Endometrial microvascular endothelial cells (primary cell): ENCODE data around the gene PRDX2. TPM values are rescaled to one million over a fixed set of nuclear protein-coding genes. Genes with fewer than 3 reads are reported as not detected.

Experiments used
- in situ Hi-C: cut with HindIII; loops from 2 replicates; pipeline ENCODE4 v1.10.0; 2017; ENCODE audit warnings: low sequenced_read_pairs, low pct_unique_long_range_greater_than_20kb; ENCODE audit errors: inconsistent ontology term
- total RNA-seq: library from RNA; depleted of rRNA; stranded (reverse); fragments of >200 nt; gene quantifications from one replicate; pipeline ENCODE4 v1.2.3, GENCODE V29; 2015; ENCODE audit errors: inconsistent ontology term

The PRDX2 gene
- total RNA-seq, 1 donor from 2014 or later, result 259 TPM

DNA sequence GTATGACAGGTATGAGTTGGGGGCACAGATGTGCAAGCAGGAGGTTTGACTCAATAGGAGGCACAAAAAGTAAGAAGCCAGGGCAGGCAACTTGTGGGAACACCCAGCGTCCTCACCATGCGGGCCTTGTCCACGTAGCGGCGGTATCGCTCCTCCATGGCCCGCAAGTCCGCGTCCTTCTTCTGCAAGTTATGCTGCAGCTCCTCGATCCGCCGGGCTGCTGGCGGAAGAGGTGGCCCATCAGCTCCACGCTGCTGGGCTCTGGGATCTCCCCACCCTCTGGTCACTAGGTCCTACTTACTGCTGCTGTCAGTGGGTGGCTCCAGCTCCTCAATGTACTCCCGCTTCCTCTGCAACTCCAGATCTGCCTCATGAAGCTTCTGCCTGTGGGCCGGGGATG lies 36.9 kb downstream of the PRDX2 start:
- in situ Hi-C loops, result no loop called here

DNA sequence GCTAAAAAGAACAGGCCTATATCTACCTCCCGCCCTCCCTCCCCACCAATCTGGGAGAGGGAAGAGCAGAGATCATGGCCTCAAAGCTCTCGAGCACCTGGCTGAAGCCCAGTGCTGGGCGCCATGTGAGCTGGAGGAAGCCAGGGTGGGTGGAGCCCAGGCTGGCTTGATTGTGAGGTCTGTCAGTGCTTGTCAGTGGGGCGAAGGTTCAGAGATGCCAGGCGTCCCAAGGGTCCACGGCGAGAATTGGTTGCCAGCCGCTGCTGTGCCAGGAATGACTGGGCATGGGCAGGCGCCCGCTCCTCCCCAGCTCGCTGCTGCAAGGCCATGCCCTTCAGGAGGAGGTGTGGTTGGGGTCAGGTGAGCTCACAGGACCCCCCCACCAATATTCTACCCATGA lies 38.5 kb downstream of the PRDX2 start:
- in situ Hi-C loops, result no loop called here

DNA sequence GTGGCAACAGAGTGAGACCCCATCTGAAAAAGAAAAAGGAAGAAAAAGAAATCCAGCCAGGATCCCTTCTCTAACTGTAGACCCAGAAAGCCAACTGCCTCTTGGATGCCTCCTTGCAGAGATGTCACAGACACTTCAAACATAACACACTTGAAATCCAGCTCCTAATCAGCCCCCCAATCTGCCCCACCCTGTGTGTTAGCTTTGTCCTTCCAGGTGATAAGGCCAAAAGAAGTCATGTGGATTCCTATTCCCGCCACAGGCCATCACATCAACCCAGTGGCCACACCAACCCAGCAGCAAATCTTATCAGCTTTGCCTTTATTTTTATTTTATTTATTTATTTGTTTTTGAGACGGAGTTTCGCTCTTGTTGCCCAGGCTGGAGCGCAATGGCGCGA lies 41.9 kb downstream of the PRDX2 start:
- in situ Hi-C loops, result no loop called here

DNA sequence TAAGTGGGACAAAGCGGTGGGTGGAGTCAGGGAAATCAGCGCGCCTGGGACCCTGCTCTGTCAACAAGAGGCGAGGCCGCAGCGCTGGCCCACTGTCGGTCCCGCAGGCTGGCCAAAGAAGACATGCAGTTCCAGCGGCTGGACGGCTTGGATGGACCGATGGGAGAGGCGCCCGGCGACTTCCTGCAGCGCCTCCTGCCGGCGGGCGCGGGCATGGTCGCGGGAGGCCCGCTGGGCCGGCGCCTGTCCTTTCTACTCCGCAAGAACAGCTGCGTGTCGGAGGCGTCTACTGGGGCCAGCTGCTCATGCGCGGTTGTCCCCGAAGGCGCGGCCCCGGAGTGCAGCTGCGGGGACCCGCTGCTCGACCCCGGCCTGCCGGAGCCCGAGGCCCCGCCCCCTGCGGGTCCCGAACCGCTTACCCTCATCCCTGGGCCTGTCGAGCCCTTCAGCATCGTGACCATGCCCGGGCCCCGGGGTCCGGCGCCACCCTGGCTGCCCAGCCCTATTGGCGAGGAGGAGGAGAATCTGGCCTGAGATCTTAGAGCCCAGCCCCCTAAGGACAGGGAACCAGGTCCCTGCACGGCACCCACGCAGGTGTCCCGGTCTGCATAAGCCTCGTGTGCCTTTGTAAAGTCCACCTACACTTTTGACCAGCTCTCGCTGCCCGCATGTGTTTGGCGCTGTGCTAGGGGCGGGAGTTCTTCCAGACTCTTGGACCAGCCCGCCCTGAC lies 43.9 kb downstream of the PRDX2 start:
- in situ Hi-C loops, result no loop called here

DNA sequence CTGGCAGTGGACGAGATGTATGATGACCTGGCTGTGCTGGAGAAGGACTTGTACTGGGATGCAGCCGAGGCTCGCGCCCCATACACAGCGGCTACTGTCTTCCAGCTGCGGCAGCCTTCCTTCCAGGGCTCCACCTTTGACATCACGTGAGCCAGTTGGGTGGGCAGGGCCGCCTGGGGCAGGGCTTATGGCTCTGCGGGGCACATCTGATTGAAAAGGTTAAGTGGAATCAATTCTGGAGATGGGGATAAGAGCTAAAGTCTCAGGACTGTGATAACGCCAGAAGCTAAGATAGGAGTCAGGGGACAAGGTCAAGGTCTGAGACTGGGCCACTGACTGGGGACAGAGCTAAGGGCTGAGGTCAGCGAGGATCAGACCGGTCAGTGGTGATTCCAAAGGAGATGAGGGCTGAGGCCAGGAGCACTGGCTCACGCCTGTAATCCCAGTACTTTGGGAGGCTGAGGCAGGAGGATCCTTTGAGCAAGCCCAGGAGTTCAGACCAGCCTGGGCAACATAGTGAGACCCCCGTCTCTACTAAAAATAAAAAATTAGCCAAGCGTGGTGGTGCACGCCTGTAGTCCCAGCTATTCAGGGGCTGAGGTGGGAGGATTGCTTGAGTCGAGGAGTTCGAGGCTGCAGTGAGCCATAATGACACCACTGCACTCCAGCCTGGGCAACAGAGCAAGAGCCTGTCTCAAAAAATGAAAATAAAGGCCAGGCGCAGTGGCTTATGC lies 45.3 kb downstream of the PRDX2 start:
- in situ Hi-C loops, result no loop called here

DNA sequence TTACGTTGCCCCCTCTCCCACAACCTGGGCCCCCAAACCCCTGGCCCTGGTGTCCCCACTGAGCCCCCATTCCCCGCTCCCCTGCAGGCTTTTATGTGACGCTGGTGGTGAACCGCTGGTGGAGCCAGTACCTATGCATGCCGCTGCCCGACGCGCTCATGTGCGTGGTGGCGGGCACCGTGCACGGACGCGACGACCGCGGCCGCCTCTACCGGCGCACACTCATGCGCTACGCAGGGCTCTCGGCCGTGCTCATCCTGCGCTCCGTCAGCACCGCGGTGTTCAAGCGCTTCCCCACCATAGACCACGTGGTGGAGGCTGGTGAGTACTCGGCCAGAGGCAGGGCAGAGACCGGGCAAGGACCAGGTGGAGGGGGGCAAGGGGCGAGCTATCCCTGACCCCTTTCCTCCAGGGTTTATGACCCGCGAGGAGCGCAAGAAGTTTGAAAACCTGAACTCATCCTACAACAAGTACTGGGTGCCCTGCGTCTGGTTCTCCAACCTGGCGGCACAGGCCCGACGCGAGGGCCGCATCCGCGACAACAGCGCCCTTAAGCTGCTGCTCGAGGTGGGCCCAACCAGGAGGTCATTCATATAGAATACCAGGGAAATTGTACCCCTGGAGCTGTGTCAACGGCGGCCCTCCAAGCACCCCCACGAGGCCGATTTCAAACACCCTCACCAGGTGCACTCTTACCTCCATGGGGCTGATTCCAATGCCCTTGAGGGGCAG lies 47.0 kb downstream of the PRDX2 start:
- in situ Hi-C loops, result no loop called here

DNA sequence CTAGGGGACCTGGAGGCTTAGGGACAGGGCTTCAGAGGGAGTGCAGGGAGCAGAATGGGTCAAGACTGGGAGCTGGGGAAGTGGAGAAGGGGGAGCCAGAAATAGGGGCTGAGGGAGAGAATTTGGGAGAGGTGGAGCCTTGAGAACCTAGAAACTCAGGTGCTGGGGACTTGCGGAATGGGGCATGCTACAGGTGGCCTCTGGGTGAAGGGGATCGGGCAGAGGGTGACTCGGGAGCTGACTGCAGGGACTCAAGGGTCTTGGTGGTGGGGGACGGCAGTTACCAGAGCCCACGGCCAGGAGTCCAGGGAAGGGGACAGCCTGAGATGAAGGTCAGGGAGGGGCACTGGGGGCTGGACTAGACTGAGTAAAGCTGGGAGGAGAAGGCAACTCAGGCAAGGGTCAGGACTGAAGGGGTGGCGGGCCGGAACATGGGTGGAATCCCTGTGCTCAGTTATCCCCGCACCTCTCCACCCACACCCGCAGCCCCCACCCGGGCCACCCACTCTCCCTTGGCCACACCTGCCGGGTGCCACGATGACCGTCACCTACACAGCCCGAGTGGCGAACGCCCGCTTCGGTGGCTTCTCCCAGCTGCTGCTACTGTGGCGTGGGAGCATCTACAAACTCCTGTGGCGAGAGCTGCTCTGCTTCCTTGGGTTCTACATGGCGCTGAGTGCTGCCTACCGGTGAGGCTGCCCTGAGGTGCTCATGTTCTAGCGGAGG lies 49.4 kb downstream of the PRDX2 start:
- in situ Hi-C loops, result no loop called here

DNA sequence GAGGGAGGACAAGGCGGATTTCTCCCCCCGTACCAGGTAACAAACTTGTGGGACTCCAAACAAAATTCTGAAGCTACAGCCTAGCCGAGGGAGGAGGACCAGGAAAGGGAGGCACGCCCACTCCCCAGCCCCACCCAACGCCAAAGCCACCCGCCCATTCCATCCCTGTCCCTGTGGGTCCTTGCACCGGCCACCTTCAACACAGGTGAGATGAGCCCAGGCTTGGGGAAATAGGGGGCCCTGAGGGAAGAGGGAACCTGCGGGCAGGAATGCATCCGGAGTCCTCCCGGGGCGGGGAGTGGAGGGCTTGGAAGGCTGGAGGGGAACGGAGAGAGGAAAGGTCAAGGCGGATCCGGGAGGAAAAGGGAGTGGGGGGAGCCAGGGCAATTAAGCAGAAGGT lies 50.0 kb downstream of the PRDX2 start, which contains the start of gene BEST2:
BEST2 (plus strand) TSS at position 157 of the 400 bp plus-strand sequence. CDS start 802 bp downstream, outside the sequence.
- in situ Hi-C loops, result no loop called here

DNA sequence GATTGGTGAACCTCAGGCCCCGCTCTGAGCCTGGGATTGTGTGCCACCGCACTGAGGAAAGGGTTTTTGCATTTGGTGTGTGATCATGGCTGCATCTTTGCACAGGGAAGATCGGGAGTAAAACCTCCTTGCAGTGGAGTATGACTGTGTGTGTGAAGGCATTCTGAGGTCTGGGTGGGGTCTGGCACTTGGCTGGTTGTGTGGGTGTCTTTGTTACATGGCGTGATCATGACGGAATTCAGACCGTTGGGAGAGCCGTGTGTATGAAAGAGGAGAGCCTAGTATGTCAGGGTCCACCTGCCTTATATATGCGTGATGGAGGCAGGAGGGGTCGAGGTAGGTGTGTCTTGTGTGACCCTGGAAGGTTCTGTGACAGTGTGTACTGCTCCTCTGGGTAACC lies 50.7 kb downstream of the PRDX2 start:
- in situ Hi-C loops, result no loop called here

DNA sequence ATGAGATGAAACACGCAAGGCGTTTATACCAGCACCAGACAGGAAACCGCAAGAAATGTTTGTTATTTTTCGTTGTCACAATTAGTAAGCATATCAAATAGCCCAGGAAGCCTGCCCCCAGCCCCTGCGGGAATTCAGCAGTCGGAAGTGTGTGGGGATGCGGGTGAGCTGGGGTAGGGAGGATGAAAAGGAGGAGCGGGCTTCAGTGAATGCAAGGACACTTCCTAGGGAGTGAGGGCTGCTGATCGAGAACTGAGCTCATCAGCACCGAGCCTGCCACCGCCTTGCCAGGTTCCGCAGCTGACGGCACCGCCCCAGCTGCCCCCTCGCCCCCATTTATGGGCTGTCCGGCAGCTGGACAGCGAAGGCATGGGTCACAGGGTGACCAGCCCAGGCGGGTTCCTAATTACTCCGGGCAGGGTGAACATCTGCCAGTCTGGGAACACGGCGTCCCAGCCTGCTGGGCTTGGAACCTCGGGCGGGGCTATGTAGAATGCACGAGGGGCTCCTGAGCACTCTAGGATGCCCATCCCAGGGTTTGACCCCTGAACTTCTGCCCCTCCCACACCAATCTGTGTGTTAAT lies 51.6 kb downstream of the PRDX2 start:
- in situ Hi-C loops, result no loop called here

DNA sequence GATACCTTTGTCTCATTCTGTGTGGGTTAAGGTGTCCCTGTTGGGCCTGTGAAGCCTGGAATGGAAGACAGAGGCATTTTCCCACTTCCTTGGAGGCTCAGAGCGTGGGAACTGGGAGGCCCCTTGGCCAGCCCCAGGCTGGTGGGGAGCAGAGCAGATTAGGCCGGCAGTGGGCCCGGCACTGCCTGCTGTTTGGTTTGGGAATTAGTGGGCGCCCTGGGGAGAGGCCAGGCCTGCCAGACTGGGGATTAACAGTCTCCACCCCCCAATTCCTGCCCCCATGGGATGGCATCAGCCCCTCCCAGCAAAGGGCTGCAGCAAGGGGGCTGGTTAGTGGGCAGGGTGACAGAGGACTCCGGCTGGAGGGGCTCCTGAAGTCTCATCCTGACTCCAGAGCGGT lies 53.1 kb downstream of the PRDX2 start:
- in situ Hi-C loops, result no loop called here

Other genes starting within 250 kb of the PRDX2 start
- gene ZNF490, start 191.0 kb downstream of the PRDX2 start, total RNA-seq, result 3.2 TPM
- gene ZNF791, start 190.9 kb downstream of the PRDX2 start, total RNA-seq, result 10.0 TPM
- 58.4 TPM for gene MAN2B1, start 135.1 kb downstream of the PRDX2 start, total RNA-seq
- 5.5 TPM for gene WDR83, start 135.0 kb downstream of the PRDX2 start, total RNA-seq
- 86.4 TPM for gene DHPS, start 119.9 kb downstream of the PRDX2 start, total RNA-seq
- gene GNG14, start 113.8 kb downstream of the PRDX2 start, total RNA-seq, result not detected
- gene FBXW9, start 105.2 kb downstream of the PRDX2 start, total RNA-seq, result 7.2 TPM
- gene TNPO2, start 77.9 kb downstream of the PRDX2 start, total RNA-seq, result 23.1 TPM
- 359 TPM for gene TRIR, start 67.1 kb downstream of the PRDX2 start, total RNA-seq
- gene GET3, start 64.3 kb downstream of the PRDX2 start, total RNA-seq, result 131 TPM
- gene BEST2, start 50.0 kb downstream of the PRDX2 start, total RNA-seq, result not detected
- 6.6 TPM for gene HOOK2, start 26.2 kb downstream of the PRDX2 start, total RNA-seq
- gene JUNB, start 10.3 kb downstream of the PRDX2 start, total RNA-seq, result 19.7 TPM
- not detected for gene THSD8, start 269 bp upstream of the PRDX2 start, total RNA-seq
- gene RNASEH2A, start 4.8 kb upstream of the PRDX2 start, total RNA-seq, result 40.8 TPM
- not detected for gene RTBDN, start 32.8 kb upstream of the PRDX2 start, total RNA-seq
- gene MAST1, start 36.7 kb upstream of the PRDX2 start, total RNA-seq, result 0.09 TPM
- gene DNASE2, start 79.6 kb upstream of the PRDX2 start, total RNA-seq, result 35.1 TPM
- gene KLF1, start 85.4 kb upstream of the PRDX2 start, total RNA-seq, result not detected
- gene GCDH, start 89.4 kb upstream of the PRDX2 start, total RNA-seq, result 53.9 TPM
- not detected for gene SYCE2, start 117.5 kb upstream of the PRDX2 start, total RNA-seq
- gene FARSA, start 131.9 kb upstream of the PRDX2 start, total RNA-seq, result 91.9 TPM
- gene CALR, start 136.8 kb upstream of the PRDX2 start, total RNA-seq, result 1,581 TPM
- 138 TPM for gene RAD23A, start 144.1 kb upstream of the PRDX2 start, total RNA-seq
- gene GADD45GIP1, start 155.4 kb upstream of the PRDX2 start, total RNA-seq, result 41.4 TPM
- not detected for gene DAND5, start 167.8 kb upstream of the PRDX2 start, total RNA-seq
- 7.9 TPM for gene NFIX, start 193.7 kb upstream of the PRDX2 start, total RNA-seq